H7 (cell line): ENCODE measurements around the gene KLHL40. TPM values are rescaled to one million over a fixed set of nuclear protein-coding genes. Genes with fewer than 3 reads are reported as not detected.

ENCODE experiments used
- DNase-seq: peaks from one replicate; pipeline ENCODE4 v3.0.0; 2012
- H3K27me3 ChIP-seq: 2 replicates; pipeline ENCODE4 v1.6.0; 2011; ENCODE audit warnings: mild to moderate bottlenecking, low read length; ENCODE audit not compliant: control insufficient read depth, insufficient read depth
- H3K36me3 ChIP-seq: replicated peaks from 2 replicates; pipeline ENCODE4 v1.5.1; 2011; ENCODE audit warnings: low read length; ENCODE audit not compliant: control insufficient read depth, insufficient read depth
- H3K4me3 ChIP-seq: 2 replicates; pipeline ENCODE4 v1.5.1; 2011; ENCODE audit warnings: low read depth, mild to moderate bottlenecking, control low read depth, low read length, moderate library complexity; ENCODE audit not compliant: insufficient read depth
- total RNA-seq: library from RNA; depleted of rRNA; stranded (reverse); fragments of >200 nt; shearing (Covaris generic); gene quantifications from 2 replicates; pipeline ENCODE4 v1.2.3, GENCODE V29; 2014

Gene KLHL40
- total RNA-seq, 1 experiment from 2014 or later = not detected

DNA sequence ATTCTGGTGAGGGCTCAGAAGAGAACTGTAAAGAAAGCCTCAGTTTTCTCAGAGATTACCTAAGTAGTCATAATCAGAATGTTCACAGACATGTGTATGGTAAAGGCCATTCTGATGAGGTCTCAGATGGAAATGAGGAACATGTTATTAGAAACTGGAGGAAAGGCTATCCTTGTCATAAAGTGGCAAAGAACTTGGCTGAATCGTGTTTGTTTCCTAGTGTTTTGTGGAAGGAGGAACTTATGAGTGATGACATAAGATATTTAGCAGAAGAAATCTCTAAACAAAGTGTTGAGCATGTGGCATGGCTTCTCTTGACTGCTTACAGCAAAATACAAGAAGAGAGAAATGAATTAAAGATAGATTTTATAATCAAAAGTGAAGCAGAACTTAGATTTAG lies 12.8 kb upstream of the KLHL40 start:
- no peak for DNase-seq

DNA sequence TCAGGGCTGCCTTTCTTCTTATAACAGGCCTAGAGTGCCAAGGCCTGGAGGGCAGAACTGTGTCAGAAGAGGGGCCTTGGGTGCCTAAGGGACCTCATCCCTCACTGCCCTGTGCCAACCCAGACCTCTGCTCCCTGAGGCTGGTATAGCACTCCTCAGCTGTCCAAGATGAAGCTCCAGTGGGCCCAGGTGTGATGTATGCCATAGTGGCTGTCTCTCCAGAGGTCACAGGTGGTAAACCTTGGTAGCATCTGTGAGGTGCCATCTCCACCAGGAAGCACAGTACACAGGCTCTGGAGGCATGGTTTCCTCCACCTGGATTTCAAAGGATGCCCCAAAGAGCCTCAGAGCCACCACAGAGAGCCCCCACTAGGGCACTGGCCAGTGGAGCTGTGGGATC lies 12.3 kb upstream of the KLHL40 start:
- H3K27me3 ChIP-seq = no peaks in the 10 kb centered on the region
- no peak overlapping the region for H3K4me3 ChIP-seq
- no peaks in the 10 kb centered on the region for H3K36me3 ChIP-seq
- DNase-seq = no peak

More for the DNA sequence above, 12.8 kb upstream of the KLHL40 start:
- Histone ChIP-seq H3K36me3 (no peaks in the 10 kb centered on the region), H3K27me3 (no peaks in the 10 kb centered on the region), H3K4me3 (no peak overlapping the region)

DNA sequence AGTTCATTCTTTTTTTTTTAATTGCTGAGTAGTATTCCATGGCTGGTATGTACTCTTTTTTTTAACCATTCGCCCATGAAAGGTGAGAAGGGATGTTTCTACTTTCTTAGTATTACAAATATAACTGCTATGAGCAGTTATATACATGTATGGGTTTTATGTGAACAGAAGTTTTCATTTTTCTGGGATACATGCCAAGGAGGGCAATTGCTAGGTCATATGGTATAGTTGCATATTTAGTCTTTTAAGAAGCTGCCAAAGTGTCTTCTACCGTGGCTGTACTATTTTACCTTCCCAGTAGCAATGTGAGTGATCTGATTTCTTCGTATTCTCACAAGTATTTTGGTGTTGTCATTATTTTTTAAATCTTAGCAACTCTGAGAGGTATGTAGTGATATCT lies 11.2 kb upstream of the KLHL40 start:
- Histone ChIP-seq H3K36me3 (no peaks in the 10 kb centered on the region), H3K4me3 (no peak overlapping the region)
- no peak for DNase-seq

DNA sequence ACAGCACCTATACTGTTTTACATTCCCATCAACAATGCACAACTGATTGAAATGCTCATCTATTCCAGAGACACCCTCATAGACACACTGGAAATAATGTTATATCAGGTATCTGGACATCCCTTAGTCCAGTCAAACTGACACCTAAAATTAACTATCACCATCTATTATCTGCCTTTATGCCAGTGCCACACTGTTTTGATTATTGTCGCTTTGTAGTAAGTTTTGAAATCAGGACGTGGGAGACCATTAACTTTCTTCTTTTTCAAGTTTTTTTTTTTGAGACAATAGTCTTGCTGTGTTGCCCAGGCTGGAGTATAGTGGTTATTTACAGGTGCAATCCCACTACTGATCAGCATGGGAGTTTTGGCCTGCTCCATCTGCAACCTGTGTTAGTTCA lies 9.4 kb upstream of the KLHL40 start:
- Histone ChIP-seq H3K36me3 (no peaks in the 10 kb centered on the region), H3K27me3 (no peaks in the 10 kb centered on the region), H3K4me3 (no peak overlapping the region)
- no peak for DNase-seq

More for the DNA sequence above, 11.2 kb upstream of the KLHL40 start:
- no peaks in the 10 kb centered on the region for H3K27me3 ChIP-seq

DNA sequence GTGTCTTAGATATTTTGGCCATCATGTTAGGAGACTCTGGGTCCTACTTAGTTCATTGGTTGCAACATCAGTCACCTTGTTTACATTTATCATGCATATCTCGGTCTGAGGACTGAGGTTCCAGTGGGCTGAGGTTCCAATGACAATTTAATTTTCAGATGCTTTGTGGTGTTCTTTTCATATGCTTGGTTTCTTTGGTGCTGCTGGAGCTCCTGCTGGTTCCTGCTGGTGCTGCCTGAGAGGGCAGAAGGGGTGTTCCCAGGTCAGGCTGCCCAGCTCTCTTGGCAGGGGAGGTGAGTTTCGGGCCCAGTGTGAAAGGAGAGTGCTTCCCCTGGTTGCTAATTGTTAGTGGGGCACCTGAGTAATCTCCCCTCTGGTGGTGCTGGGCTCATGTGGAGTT lies 6.9 kb upstream of the KLHL40 start:
- H3K36me3 ChIP-seq = no peaks in the 10 kb centered on the region
- no peaks in the 10 kb centered on the region for H3K27me3 ChIP-seq
- peak; percentile 54 for DNase-seq
- no peak overlapping the region for H3K4me3 ChIP-seq

DNA sequence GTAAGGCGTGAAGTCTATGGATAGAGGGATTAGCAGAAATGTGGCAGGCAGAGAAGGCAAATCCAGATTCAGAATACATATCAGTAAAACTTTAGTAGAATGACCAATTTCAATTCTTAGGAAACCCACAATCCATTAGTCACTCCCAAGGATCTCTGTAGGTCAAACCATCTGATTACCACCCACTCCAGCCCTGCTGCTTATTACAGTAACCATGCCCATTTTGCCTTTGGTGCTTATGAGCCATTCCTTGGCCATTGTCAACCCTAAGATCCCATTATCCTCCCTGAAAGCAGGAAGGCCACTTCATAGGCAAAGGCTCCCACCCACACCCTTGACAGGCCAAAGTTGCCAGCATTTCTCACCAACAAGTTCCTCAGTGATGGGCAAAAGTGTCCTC lies 5.1 kb upstream of the KLHL40 start:
- Histone ChIP-seq H3K27me3 (no peaks in the 10 kb centered on the region), H3K4me3 (no peak overlapping the region), H3K36me3 (no peaks in the 10 kb centered on the region)
- peak; percentile 3 for DNase-seq

DNA sequence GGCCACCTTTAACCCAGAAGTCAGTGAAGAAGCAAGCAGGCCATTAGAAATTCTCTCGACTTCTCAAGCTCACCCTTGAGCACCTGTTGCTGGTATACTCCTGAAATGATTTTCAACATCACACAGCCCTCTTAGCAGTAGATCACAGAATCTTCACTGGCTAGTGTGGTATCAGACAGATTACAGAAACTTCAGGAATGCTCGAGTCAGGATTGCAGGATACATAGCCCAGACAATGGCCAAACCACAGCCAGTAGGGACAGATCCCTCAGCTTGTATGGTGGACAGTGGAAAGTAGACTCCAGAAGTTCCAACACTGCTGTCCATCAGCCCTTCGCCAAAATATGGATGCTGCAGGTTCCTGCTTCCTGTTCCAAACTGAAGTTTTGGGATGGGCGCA lies 4.5 kb upstream of the KLHL40 start:
- Histone ChIP-seq H3K4me3 (no peak overlapping the region), H3K27me3 (no peaks in the 10 kb centered on the region), H3K36me3 (no peaks in the 10 kb centered on the region)
- DNase-seq = peak; percentile 5

DNA sequence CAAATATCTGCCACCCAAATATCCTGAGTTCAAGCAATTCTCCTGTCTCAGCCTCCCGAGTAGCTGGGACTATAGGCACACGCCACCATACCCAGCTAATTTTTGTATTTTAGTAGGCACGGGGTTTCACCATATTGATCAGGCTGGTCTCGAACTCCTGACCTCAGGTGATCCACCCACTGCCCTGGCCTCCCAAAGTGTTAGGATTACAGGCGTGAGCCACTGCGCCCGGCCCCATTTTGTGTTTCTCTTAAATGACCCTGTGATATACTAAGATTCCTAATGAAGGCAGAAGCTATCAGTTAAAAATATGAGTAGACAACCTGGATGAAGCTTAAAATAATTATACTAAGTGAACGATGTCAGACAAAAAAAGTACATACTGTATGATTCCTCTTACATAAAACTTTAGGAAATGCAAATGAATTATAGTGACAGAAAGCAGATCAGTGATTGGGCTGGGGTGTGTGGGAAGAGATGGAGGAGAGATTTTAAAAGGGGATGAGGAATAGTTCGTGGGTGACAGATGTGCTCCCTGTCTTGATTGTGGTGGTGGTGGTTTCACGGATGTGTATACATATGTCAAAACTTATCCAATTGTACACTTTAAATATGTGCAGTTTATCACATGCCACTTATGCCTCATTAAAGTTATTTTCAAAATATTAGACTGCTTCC lies 3.8 kb upstream of the KLHL40 start:
- DNase-seq = peak; percentile 1

DNA sequence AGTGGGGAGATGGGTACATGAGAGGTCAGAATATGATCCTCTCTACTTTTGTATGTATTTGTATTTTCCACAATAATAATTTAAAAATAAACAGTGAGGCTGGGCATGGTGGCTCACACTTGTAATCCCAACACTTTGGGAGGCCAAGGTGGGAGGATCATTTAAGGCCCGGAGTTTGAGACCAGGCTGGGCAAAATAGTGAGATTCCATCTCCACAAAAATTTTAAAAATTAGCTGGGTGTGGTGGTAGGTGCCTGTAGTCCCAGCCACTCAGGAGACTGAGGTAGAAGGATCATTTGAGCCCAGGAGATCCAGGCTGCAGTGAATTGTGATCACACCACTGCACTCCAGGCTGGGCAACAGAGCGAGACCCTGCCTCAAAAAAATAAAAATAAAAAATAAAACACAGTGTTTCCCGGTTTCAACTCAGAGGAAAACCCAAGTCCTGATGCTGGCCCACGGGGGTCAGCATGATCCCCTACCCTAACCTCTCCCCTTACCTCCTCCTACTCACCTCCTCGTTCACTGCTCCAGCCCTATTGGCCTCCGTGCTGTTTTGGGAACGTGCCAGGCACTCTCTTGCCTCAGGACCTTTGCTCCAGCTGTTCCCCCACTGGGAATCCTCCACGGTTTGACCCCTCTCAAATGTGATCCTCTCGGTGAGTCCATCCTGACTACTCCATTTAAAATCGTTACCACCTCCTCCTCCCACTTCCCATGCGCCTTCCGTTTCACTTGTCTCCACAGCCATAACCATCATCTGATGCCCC lies 2.9 kb upstream of the KLHL40 start:
- Histone ChIP-seq H3K4me3 (no peak overlapping the region), H3K27me3 (no peaks in the 10 kb centered on the region), H3K36me3 (no peaks in the 10 kb centered on the region)
- no peak for DNase-seq

More for the DNA sequence above, 3.8 kb upstream of the KLHL40 start:
- Histone ChIP-seq H3K27me3 (no peaks in the 10 kb centered on the region), H3K4me3 (no peak overlapping the region), H3K36me3 (no peaks in the 10 kb centered on the region)

DNA sequence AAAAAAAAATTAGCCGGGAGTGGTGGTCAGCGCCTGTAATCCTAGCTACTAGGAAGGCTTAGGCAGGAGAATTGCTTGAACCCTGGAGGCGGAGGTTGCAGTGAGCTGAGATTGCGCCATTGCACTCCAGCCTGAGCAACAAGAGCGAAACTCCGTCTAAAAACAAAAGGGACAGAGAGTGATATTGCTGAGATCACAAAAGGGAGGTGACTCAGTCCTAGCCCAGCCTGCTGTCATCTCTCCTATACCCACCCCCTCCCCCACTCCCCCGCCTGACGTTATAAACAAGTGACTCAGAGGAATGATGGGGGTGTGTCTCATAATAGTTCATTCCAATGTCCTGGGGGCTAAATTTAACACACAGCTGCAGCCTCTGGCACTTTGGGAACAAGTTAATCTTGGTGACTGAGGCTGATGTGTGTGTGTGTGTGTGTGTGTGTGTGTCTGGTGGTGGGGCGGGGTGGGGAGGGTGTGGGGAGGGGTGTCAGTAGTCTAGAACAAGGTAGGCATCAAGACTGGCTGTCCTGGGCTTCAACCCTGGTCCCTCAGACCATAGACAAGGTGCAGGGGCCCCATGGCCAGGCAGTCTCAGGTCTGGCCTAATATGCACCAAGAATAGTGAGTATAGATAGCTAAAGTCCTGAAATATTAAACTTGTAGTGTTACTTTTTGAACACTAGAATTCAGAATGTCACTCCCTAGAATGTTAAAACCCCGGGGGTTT lies 1.3 kb upstream of the KLHL40 start:
- Histone ChIP-seq H3K27me3 (no peaks in the 10 kb centered on the region), H3K4me3 (no peak overlapping the region), H3K36me3 (no peaks in the 10 kb centered on the region)
- peak; percentile 75 for DNase-seq

DNA sequence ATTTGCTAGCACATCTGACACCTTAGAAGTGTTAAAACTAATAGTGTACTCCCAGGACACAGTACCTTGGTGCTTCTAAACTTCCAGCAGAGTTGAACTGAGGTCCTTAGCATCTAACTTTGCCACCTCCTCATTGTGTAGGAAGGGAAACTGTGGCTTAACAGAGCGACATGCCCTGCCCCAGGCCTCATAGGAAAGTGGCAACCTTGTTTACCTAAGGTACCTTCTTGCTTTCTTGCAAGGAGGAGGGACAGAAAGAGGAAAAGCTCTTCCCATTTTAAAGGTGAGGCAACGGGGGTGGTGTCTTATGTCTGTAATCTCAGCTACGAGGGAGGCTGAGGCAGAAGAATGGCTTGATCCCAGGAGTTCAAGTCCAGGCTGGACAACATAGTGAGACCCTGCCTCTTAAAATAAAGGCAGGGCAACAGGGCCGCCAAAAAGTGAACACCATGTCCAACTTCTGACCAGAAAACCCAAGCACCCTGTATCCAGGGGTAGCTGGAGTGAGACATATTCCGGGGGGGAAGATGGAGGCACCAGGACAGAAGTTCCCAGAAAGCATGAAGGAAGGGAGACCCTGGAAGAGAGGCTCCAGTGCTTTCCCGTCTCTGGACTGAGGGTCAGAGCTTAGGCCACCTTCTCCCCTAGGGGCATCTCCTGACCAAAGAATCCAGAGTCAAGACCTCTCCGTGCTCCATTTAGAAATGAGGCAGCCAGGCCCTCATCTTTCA lies 540 bp upstream of the KLHL40 start:
- Histone ChIP-seq H3K36me3 (no peaks in the 10 kb centered on the region), H3K27me3 (no peaks in the 10 kb centered on the region), H3K4me3 (no peak overlapping the region)
- DNase-seq = no peak

DNA sequence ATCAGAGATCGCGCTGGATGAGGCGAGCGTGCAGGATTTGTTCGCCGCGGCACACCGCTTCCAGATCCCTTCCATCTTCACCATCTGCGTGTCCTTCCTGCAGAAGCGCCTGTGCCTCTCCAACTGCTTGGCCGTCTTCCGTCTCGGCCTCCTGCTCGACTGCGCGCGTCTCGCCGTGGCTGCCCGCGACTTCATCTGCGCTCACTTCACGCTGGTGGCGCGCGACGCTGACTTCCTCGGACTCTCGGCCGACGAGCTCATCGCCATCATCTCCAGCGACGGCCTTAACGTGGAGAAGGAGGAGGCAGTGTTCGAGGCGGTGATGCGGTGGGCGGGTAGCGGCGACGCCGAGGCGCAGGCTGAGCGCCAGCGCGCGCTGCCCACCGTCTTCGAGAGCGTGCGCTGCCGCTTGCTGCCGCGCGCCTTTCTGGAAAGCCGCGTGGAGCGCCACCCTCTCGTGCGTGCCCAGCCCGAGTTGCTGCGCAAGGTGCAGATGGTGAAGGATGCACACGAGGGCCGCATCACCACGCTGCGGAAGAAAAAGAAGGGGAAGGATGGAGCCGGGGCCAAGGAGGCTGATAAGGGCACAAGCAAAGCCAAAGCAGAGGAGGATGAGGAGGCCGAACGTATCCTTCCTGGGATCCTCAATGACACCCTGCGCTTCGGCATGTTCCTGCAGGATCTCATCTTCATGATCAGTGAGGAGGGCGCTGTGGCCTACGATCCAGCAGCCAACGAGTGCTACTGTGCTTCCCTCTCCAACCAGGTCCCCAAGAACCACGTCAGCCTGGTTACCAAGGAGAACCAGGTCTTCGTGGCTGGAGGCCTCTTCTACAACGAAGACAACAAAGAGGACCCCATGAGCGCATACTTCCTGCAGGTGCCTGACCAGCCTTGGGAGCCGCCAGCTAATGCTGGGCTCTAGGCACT lies 819 bp downstream of the KLHL40 start:
- Histone ChIP-seq H3K36me3 (no peaks in the 10 kb centered on the region), H3K4me3 (no peak overlapping the region), H3K27me3 (no peaks in the 10 kb centered on the region)
- no peak for DNase-seq

DNA sequence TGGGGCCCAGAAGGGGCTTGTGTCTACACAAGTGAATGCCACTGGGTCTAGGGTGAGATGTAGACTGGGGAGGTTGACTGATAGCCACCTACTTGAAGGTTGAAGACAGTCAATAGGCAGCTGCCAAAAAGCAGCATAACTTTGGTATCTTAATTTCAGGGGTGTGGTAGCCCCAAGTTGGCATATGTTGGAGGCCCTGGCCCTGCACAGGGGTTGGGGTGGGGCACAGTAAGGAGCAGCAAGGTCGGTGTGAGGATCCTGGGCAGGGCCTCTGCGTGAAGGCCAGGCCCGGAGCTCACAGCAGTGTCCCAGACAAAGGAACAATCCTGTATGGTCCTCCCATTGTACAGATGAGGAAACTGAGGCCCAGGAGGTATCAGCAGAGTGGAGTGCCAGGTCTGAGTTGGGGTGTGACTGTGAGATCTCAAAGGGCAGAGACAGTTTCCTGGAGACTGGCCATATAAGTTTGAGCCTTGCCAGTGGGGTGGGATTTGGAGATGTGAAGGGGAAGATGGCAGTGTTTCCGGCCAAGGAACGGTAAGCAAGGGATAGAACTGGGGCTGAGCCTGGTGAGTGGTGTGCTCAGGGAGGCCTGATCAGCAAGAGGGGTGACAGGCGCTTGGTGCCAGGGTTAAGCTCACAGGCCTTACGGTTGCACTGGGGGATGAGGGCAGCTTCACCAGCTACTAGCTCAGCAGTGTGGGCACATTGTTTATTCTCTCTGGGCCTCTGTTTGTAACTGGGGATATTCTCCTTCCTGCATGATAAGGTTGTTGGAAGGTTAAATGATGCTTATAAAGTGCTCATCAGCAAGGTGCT lies 1.7 kb downstream of the KLHL40 start:
- DNase-seq = no peak
- H3K4me3 ChIP-seq = no peak overlapping the region

More for the DNA sequence above, 1.7 kb downstream of the KLHL40 start:
- no peaks in the 10 kb centered on the region for H3K36me3 ChIP-seq
- H3K27me3 ChIP-seq = no peaks in the 10 kb centered on the region
